Measurements from ENCODE around the gene PEPD. TPM values are rescaled to one million over a fixed set of nuclear protein-coding genes. Genes with fewer than 3 reads are reported as not detected.

The PEPD gene
- total RNA-seq, 1 donor from 2014 or later = 27.3 TPM

GRCh38 chr19:33467851-33468250 lies 53.7 kb downstream of the PEPD start:
- DNase-seq = no peak
- ATAC-seq = no peak
- intact Hi-C loops (cut with micrococcal nuclease) = no loop called here

- ATAC-seq = peak; percentile 88
- intact Hi-C loops (cut with micrococcal nuclease) = no loop called here
- no peak for DNase-seq
These were observed 55.8 kb downstream of the PEPD start for GRCh38 chr19:33465834-33466233.

DNA sequence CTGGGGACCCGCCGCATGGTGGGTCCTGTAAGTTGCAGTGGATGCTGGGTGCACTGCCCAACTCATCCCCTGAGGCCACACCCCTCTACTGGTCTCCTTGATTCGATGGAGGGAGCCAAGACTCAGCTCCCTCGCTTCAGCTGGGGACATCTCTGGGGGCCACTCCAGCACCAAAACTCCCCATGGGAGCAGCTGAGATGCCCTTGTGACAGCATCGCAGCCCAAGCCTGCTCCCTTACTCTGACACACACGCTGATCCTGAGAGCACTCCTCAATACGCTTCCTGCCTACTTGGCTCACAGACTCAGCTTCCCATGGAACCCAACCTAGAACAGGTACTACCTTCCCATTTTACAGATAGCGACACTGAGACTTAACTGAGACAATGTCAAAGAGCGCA lies 56.2 kb downstream of the PEPD start:
- peak; percentile 5 for ATAC-seq
- intact Hi-C loops (cut with micrococcal nuclease) = no loop called here
- no peak for DNase-seq

- DNase-seq (no peak), ATAC-seq (no peak)
- intact Hi-C loops (cut with micrococcal nuclease) = no loop called here
These were observed 56.9 kb downstream of the PEPD start for GRCh38 chr19:33464733-33465115.

- intact Hi-C loops (cut with micrococcal nuclease) = no loop called here
- ATAC-seq (no peak), DNase-seq (no peak)
These were observed 57.4 kb downstream of the PEPD start for GRCh38 chr19:33464010-33464732.

- DNase-seq = no peak
- ATAC-seq = no peak
- intact Hi-C loops (cut with micrococcal nuclease) = no loop called here
These were observed 58.4 kb downstream of the PEPD start for GRCh38 chr19:33463199-33463598.

GRCh38 chr19:33462112-33462791 lies 59.3 kb downstream of the PEPD start:
- DNase-seq (no peak), ATAC-seq (no peak)
- intact Hi-C loops (cut with micrococcal nuclease) = no loop called here

- intact Hi-C loops (cut with micrococcal nuclease) = no loop called here
- DNase-seq = no peak
- ATAC-seq = no peak
These were observed 60.1 kb downstream of the PEPD start for GRCh38 chr19:33461256-33462111.

DNA sequence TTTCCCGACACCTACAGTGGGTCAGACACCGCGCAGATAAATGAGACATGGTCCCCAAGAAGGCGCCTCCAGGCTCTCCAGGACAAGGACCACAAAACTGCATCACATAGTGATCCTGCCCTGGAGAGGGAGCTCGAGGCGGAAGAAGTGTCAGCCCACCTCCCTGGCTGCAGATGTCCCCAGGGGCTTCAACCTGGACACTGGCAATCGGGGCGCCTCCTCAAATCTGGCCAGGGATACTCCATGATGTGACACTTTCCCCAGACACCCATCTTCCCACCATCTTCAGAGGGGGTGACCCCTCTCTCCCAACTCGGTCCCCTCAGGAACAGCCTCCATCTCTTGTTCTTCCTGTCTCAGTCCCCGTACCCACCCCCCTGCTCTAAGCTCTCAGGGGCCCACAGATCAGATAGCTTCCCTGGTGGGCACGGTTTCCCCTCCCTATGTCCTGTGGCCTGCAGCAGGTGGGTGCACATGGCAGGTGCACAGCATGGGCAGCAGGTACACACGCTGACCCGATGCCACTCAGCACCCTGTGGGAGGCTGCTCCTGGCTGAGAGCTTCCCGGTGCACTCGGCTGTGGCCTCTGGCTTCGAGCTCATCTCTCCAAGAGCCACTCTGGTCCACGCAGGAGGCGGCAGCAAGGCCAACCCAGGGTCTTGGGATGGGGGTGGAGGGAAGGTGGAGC lies 61.2 kb downstream of the PEPD start:
- DNase-seq (no peak), ATAC-seq (no peak)
- intact Hi-C loops (cut with micrococcal nuclease) = no loop called here

- intact Hi-C loops (cut with micrococcal nuclease) = no loop called here
- no peak for DNase-seq
- no peak for ATAC-seq
These were observed 62.1 kb downstream of the PEPD start for GRCh38 chr19:33459222-33460090.

DNA sequence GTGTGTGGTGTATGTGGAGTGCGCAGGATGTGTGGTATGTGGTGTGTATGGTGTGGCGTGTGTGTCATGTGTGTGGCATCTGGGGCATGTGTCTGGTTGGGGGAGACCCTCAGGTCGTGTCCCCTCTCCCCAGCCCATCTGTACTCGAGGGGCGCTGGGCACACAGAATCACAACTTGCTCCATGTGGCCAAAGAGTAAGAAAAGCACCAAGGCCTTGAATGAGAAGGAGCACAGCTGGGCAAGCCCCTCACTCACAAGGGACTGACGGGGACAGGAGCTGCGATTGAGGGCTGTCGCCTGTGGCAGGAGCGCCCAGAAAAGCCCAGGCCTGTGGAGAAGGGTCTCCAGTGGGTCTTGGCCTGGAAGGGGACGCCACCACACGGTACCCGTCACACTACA lies 62.8 kb downstream of the PEPD start:
- intact Hi-C loops (cut with micrococcal nuclease) = no loop called here
- DNase-seq (no peak), ATAC-seq (no peak)

- DNase-seq (no peak), ATAC-seq (no peak)
- intact Hi-C loops (cut with micrococcal nuclease) = no loop called here
These were observed 63.4 kb downstream of the PEPD start for GRCh38 chr19:33458171-33458633.

DNA sequence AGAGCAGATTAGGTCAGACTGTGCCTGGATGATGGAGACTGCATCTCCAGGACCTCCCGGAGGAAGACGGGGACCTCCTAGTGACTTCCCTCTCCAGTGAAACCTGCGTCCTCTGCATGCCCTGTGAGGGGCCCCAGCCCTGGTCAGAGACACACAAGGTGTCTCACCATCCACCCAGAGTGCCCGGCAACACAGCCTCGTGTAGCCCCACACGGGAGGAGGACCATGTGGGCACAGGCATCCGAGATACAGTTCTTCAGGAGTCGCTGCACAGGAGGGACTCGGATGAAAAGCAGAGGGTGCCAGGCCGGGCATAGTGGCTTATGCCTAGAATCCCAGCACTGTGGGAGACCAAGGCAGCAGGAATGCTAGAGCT lies 64.8 kb downstream of the PEPD start:
- ATAC-seq (no peak), DNase-seq (peak; percentile 8)
- intact Hi-C loops (cut with micrococcal nuclease) = no loop called here

DNA sequence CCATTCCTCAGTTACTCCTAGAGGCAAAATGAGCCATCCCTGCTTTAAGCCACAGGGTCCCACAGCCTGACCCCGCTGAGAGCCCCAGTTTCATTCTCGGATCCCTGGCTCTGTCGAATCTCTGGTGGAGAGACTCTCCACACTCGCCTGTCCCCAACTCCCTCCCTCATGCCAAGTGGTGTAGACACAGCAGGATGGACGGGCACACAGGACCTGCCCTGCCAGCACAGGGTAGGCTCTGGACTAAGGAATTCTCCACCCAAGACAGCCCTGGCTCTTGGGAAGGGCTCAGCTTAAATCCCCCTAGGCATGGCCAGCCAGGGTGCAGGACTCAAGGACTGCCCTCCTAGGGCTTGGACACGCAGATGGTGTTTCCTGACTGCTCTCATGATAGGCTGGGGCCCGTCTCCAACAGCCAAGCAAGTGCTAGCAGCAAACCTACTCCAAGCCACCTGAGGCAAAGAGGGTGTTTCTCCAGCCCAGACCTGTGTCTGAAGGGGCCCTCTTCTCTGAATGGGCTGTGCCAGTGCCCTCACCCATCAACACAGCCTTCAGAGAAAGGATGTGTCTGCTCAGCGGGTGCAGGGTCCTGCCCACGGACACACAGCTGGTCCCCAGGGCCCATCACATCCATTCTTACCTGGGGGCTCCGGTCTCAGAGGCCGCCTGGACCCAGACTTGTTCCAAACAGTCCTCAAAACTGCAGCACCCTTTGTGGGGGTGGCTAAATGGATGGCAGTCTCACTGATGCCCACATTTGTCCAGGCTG lies 65.3 kb downstream of the PEPD start:
- intact Hi-C loops (cut with micrococcal nuclease) = no loop called here
- ATAC-seq = no peak
- peak; percentile 6 for DNase-seq

- DNase-seq (no peak), ATAC-seq (no peak)
- intact Hi-C loops (cut with micrococcal nuclease) = no loop called here
These were observed 68.3 kb downstream of the PEPD start for GRCh38 chr19:33453265-33453664.

DNA sequence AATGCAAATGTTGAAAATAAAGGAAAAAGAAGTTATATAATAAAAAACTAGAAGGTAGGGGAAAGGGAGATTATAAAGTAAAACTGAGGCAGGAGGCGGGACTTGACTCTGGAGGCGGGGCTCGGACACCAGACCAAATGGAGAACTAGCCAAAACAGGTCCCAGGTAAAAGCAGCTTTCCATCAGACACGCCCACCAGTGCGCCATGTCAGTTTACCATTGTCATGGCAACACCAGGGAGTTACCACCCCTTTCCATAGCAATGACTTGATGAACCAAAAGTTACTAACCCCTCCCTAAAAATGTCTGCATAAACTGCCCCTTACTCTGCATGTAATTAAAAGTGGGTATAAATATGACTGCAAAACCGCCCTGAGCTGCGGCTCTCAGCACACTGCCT lies 70.9 kb downstream of the PEPD start:
- intact Hi-C loops (cut with micrococcal nuclease) = no loop called here
- ATAC-seq (no peak), DNase-seq (no peak)

DNA sequence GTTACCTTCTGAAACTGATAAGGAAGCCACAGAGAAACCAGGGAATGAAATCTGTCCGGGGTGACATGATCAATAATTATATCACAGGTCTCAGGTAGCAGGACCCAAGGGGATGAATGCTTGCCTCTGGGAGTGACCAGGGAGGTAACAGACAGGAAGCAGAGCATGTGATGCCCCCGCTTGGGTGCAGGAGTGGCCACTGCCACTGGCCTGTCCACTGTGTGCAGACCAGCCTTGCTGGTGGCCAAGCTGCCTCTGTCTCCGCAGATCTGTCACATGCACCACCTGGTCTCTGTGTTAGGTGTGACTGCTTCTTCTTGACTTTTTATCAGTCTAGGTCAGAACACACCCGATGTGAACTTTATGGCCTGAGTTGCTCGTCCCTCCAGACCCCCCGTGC lies 71.8 kb downstream of the PEPD start:
- no peak for ATAC-seq
- no peak for DNase-seq
- intact Hi-C loops (cut with micrococcal nuclease) = no loop called here

GRCh38 chr19:33448159-33448516 lies 73.5 kb downstream of the PEPD start:
- intact Hi-C loops (cut with micrococcal nuclease) = no loop called here
- ATAC-seq = no peak
- no peak for DNase-seq
